IMR-90 (cell line): ENCODE data around the gene FAM98C. TPM values are rescaled to one million over a fixed set of nuclear protein-coding genes. Genes with fewer than 3 reads are reported as not detected.

ENCODE experiments used
- ATAC-seq: fragments of 200-7000 bp; cut with Tn5 transposase; 2 replicates; pipeline ENCODE4 v1.9.1; 2020; ENCODE audit warnings: low read depth, mild to moderate bottlenecking, moderate library complexity
- BruUV-seq: library from RNA; stranded (reverse); fragments of 400-500 nt; replicated peaks from 2 replicates; lab custom pipeline; 2021; lab: Mats Ljungman, UMichigan
- CTCF ChIA-PET: fragments of 300-600 bp; formaldehyde crosslinking; extraction: SDS; loops from one replicate; lab custom pipeline; 2021; ENCODE audit warnings: antibody characterized with exemption; lab: Yijun Ruan, JAX
- POLR2A ChIA-PET: fragments of 300-600 bp; sonication (Branson Sonifier 250); formaldehyde crosslinking; loops from one replicate; lab custom pipeline; 2022; ENCODE audit warnings: antibody characterized with exemption; ENCODE audit not compliant: unreplicated experiment; lab: Charles Lee
- DNase-seq: peaks from one replicate; pipeline ENCODE4 v3.0.0; 2013
- H2AFZ ChIP-seq: replicated peaks from 2 replicates; pipeline ENCODE3; 2013; ENCODE audit warnings: low read length, mild to moderate bottlenecking; ENCODE audit not compliant: poor library complexity
- H2AK5ac ChIP-seq: 2 replicates; pipeline ENCODE4 v1.6.1; 2013; ENCODE audit warnings: low read depth, low read length, inconsistent platforms
- H2AK9ac ChIP-seq: replicated peaks from 2 replicates; pipeline ENCODE3; 2013; ENCODE audit warnings: mild to moderate bottlenecking, low read depth, low read length, moderate library complexity; ENCODE audit not compliant: poor library complexity
- H2BK120ac ChIP-seq: 2 replicates; pipeline ENCODE4 v1.6.1; 2013; ENCODE audit warnings: low read depth, low read length, inconsistent platforms
- H2BK15ac ChIP-seq: 3 replicates; pipeline ENCODE4 v1.6.1; 2013; ENCODE audit warnings: low read depth, low read length, inconsistent platforms
- H2BK20ac ChIP-seq: 2 replicates; pipeline ENCODE4 v1.6.1; 2013; ENCODE audit warnings: low read depth, mild to moderate bottlenecking, inconsistent platforms, low read length, moderate library complexity
- H2BK5ac ChIP-seq: 2 replicates; pipeline ENCODE4 v1.6.1; 2013; ENCODE audit warnings: mild to moderate bottlenecking, low read depth, low read length, inconsistent platforms; ENCODE audit not compliant: poor library complexity, severe bottlenecking
- H3K14ac ChIP-seq: replicated peaks from 2 replicates; pipeline ENCODE4 v1.6.1; 2013; ENCODE audit warnings: low read depth, low read length, inconsistent platforms
- H3K18ac ChIP-seq: 2 replicates; pipeline ENCODE4 v1.6.1; 2013; ENCODE audit warnings: low read depth, low read length, control low read depth
- H3K23ac ChIP-seq: 2 replicates; pipeline ENCODE4 v1.6.1; 2013; ENCODE audit warnings: low read depth, low read length, inconsistent platforms
- H3K27ac ChIP-seq: 2 replicates; pipeline ENCODE4 v1.5.1; 2013; ENCODE audit warnings: mild to moderate bottlenecking, control low read depth, low read length; ENCODE audit not compliant: insufficient read depth
- H3K27me3 ChIP-seq: 2 replicates; pipeline ENCODE4 v1.6.1; 2013; ENCODE audit warnings: low read length; ENCODE audit not compliant: control insufficient read depth, insufficient read depth
- H3K36me3 ChIP-seq: 2 replicates; pipeline ENCODE4 v1.6.1; 2013; ENCODE audit warnings: low read length, mixed read lengths; ENCODE audit not compliant: control insufficient read depth, insufficient read depth
- H3K4ac ChIP-seq: 2 replicates; pipeline ENCODE4 v1.6.1; 2013; ENCODE audit warnings: low read depth, low read length, inconsistent platforms
- H3K4me1 ChIP-seq: 2 replicates; pipeline ENCODE4 v1.6.1; 2013; ENCODE audit warnings: low read length, mixed read lengths; ENCODE audit not compliant: control insufficient read depth, insufficient read depth
- H3K4me2 ChIP-seq: 2 replicates; pipeline ENCODE4 v1.6.1; 2013; ENCODE audit warnings: low read depth, mild to moderate bottlenecking, control low read depth, low read length, moderate library complexity
- H3K4me3 ChIP-seq: 2 replicates; pipeline ENCODE4 v1.5.1; 2013; ENCODE audit warnings: low read depth, mild to moderate bottlenecking, control low read depth, low read length, moderate library complexity; ENCODE audit not compliant: insufficient read depth
- H3K56ac ChIP-seq: 2 replicates; pipeline ENCODE4 v1.6.1; 2013; ENCODE audit warnings: low read length, inconsistent platforms; ENCODE audit not compliant: insufficient read depth; ENCODE audit errors: extremely low read depth
- H3K79me1 ChIP-seq, 2 experiments: 2 replicates each; pipeline ENCODE4 v1.6.1; 2013; ENCODE audit warnings: low read length in 2 of 2, inconsistent platforms in 1 of 2, low read depth in 1 of 2
- H3K9ac ChIP-seq: 2 replicates; pipeline ENCODE4 v1.6.1; 2013; ENCODE audit warnings: low read depth, low read length, control low read depth
- H3K9me1 ChIP-seq: 2 replicates; pipeline ENCODE4 v1.6.1; 2013; ENCODE audit warnings: low read length, inconsistent platforms; ENCODE audit not compliant: insufficient read depth
- H3K9me3 ChIP-seq: 2 replicates; pipeline ENCODE4 v1.6.1; 2013; ENCODE audit warnings: low read length; ENCODE audit not compliant: control insufficient read depth, insufficient read depth
- H4K20me1 ChIP-seq: 2 replicates; pipeline ENCODE4 v1.6.1; 2013; ENCODE audit warnings: low read length, inconsistent platforms; ENCODE audit not compliant: insufficient read depth
- H4K5ac ChIP-seq: 2 replicates; pipeline ENCODE4 v1.6.1; 2013; ENCODE audit warnings: mild to moderate bottlenecking, low read depth, low read length, control low read depth
- H4K8ac ChIP-seq, 2 experiments: 2 replicates each; pipeline ENCODE4 v1.6.1; 2013; ENCODE audit warnings: low read depth in 2 of 2, low read length in 2 of 2, control low read depth in 1 of 2, inconsistent platforms in 1 of 2
- H4K91ac ChIP-seq: 2 replicates; pipeline ENCODE4 v1.6.1; 2013; ENCODE audit warnings: low read depth, low read length, inconsistent platforms; ENCODE audit not compliant: insufficient read depth
- BHLHE40 ChIP-seq: fragments of 150-350 bp; IDR thresholded peaks from 2 replicates; pipeline ENCODE4 v1.6.1; 2016; ENCODE audit warnings: mild to moderate bottlenecking, low read depth, low read length
- CEBPB ChIP-seq: IDR thresholded peaks from 2 replicates; pipeline ENCODE4 v1.6.1; 2012; ENCODE audit warnings: low read depth, low read length, improper control_type of control experiment
- CHD1 ChIP-seq: IDR thresholded peaks from 2 replicates; pipeline ENCODE4 v1.6.1; 2012; ENCODE audit warnings: low read depth, low read length, improper control_type of control experiment
- CTCF ChIP-seq: conservative IDR thresholded peaks from 2 replicates; pipeline ENCODE4 v1.5.1; 2012; ENCODE audit warnings: mild to moderate bottlenecking, low read depth, low read length, improper control_type of control experiment
- FOS ChIP-seq: fragments of 150-350 bp; IDR thresholded peaks from 2 replicates; pipeline ENCODE4 v1.6.1; 2016; ENCODE audit warnings: low read depth, low read length
- MAFK ChIP-seq: IDR thresholded peaks from 2 replicates; pipeline ENCODE4 v1.6.1; 2012; ENCODE audit warnings: low read depth, low read length, improper control_type of control experiment
- MAZ ChIP-seq: IDR thresholded peaks from 2 replicates; pipeline ENCODE4 v1.6.1; 2012; ENCODE audit warnings: low read depth, mild to moderate bottlenecking, low read length, improper control_type of control experiment, moderate library complexity, borderline replicate concordance
- MXI1 ChIP-seq: IDR thresholded peaks from 2 replicates; pipeline ENCODE4 v1.6.1; 2012; ENCODE audit warnings: low read depth, mild to moderate bottlenecking, low read length, moderate library complexity, borderline replicate concordance
- NFE2L2 ChIP-seq: fragments of 150-350 bp; IDR thresholded peaks from 2 replicates; pipeline ENCODE4 v1.6.1; 2016; ENCODE audit warnings: low read depth, mild to moderate bottlenecking, low read length
- POLR2A ChIP-seq: IDR thresholded peaks from 2 replicates; pipeline ENCODE4 v1.6.1; 2012; ENCODE audit warnings: mild to moderate bottlenecking, low read depth, low read length
- RAD21 ChIP-seq: IDR thresholded peaks from 2 replicates; pipeline ENCODE4 v1.6.1; 2012; ENCODE audit warnings: low read length, improper control_type of control experiment
- RCOR1 ChIP-seq: IDR thresholded peaks from 2 replicates; pipeline ENCODE4 v1.6.1; 2012; ENCODE audit warnings: mild to moderate bottlenecking, low read length, improper control_type of control experiment; ENCODE audit not compliant: insufficient replicate concordance
- RFX5 ChIP-seq: IDR thresholded peaks from 2 replicates; pipeline ENCODE4 v1.8.0; 2012; ENCODE audit warnings: low read depth, mild to moderate bottlenecking, low read length, moderate library complexity
- SMC3 ChIP-seq: fragments of 150-350 bp; IDR thresholded peaks from 2 replicates; pipeline ENCODE4 v1.6.1; 2016; ENCODE audit warnings: low read depth, mild to moderate bottlenecking, antibody characterized with exemption, low read length, moderate library complexity
- WGBS, 2 experiments: methylation state at CpG; one replicate each; pipeline versions ENCODE4 v1.1.5 to v1.1.7; 2013; ENCODE audit warnings: missing lambda C conversion rate in 2 of 2; ENCODE audit not compliant: insufficient read length in 1 of 2; ENCODE audit errors: extremely low coverage in 2 of 2; 5-methylcytosine and 5-hydroxymethylcytosine counted together
- dilution Hi-C: fragments of 300-500 bp; cut with HindIII; formaldehyde crosslinking; loops from one replicate; pipeline ENCODE4 v1.14.3; 2018; ENCODE audit warnings: low sequenced_read_pairs; ENCODE audit not compliant: unreplicated experiment
- in situ Hi-C: fragments of 300-500 bp; cut with MboI; formaldehyde crosslinking; loops from 3 replicates; pipeline ENCODE4 v1.14.3; 2019; ENCODE audit warnings: low sequenced_read_pairs, inconsistent platforms, mixed read lengths
- intact Hi-C: fragments of 100-400 bp; cut with micrococcal nuclease; formaldehyde crosslinking; loops from 2 replicates; pipeline ENCODE4 v1.10.0; 2022
- polyA plus RNA-seq, 3 experiments: library from polyadenylated mRNA; depleted of rRNA; stranded (reverse); fragments of >200 nt; gene quantifications; 2 replicates each; pipeline ENCODE4 v1.2.3, GENCODE V29; 2012; ENCODE audit warnings: low replicate concordance in 1 of 3
- total RNA-seq: library from RNA; depleted of rRNA; stranded (reverse); fragments of >200 nt; gene quantifications from 2 replicates; pipeline ENCODE4 v1.2.3, GENCODE V29; 2012
- TF ChIP-seq, protein P1 (sequence below): fragments of 150-350 bp; IDR thresholded peaks from 2 replicates; pipeline ENCODE4 v1.6.1; 2016; ENCODE audit warnings: low read depth, mild to moderate bottlenecking, low read length, moderate library complexity, borderline replicate concordance
- TF ChIP-seq, protein P2 (sequence below): fragments of 150-350 bp; IDR thresholded peaks from 2 replicates; pipeline ENCODE4 v1.6.1; 2017; ENCODE audit warnings: mild to moderate bottlenecking, antibody characterized with exemption, low read length, low read depth

Gene FAM98C
- total and polyA plus RNA-seq, 2 of the 4 experiments (the other 2 are of a cell fraction): 3.6 to 17.9 TPM

GRCh38 chr19:38437295-38437694 lies 34.4 kb downstream of the FAM98C start:
- H3K9ac ChIP-seq: no peak overlapping the region

More at GRCh38 chr19:38437295-38437694, 34.4 kb downstream of the FAM98C start:
- H3K79me1 ChIP-seq: no peaks in the 10 kb centered on the region
- no TSS peak for BruUV-seq
- no peaks in the 10 kb centered on the region for H3K4me1 ChIP-seq
- H4K91ac ChIP-seq: no peak overlapping the region
- no peaks in the 10 kb centered on the region for H3K9me3 ChIP-seq
- H4K8ac ChIP-seq: no peak overlapping the region
- no peak overlapping the region for H3K56ac ChIP-seq
- no peak overlapping the region for H3K4me2 ChIP-seq
- no peak overlapping the region for H2BK120ac ChIP-seq
- H3K27ac ChIP-seq: no peak overlapping the region
- H3K9me1 ChIP-seq: no peaks in the 10 kb centered on the region
- no peaks in the 10 kb centered on the region for H4K20me1 ChIP-seq
- H4K5ac ChIP-seq: no peak overlapping the region
- DNase-seq (no peak), ATAC-seq (no peak)
- H3K4ac ChIP-seq: no peak overlapping the region
- ChIA-PET CTCF (no interaction called here), POLR2A (no interaction called here)
- peaks cover 17% of the 10 kb centered on the region for H3K27me3 ChIP-seq
- no peak overlapping the region for H3K14ac ChIP-seq
- in situ Hi-C loops: no loop called here
- no peak overlapping the region for H2AFZ ChIP-seq
- dilution Hi-C loops: no loop called here
- no peak overlapping the region for H3K4me3 ChIP-seq
- TF ChIP-seq CTCF (no peak), NFE2L2 (no peak), CHD1 (no peak), MAZ (no peak), RAD21 (no peak), MXI1 (no peak), SMC3 (no peak), BHLHE40 (no peak), CEBPB (no peak), RCOR1 (no peak), POLR2A (no peak), FOS (no peak), RFX5 (no peak), MAFK (no peak)
- TF ChIP-seq, protein P1, sequence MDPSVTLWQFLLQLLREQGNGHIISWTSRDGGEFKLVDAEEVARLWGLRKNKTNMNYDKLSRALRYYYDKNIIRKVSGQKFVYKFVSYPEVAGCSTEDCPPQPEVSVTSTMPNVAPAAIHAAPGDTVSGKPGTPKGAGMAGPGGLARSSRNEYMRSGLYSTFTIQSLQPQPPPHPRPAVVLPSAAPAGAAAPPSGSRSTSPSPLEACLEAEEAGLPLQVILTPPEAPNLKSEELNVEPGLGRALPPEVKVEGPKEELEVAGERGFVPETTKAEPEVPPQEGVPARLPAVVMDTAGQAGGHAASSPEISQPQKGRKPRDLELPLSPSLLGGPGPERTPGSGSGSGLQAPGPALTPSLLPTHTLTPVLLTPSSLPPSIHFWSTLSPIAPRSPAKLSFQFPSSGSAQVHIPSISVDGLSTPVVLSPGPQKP: no peak
- TF ChIP-seq, protein P2, sequence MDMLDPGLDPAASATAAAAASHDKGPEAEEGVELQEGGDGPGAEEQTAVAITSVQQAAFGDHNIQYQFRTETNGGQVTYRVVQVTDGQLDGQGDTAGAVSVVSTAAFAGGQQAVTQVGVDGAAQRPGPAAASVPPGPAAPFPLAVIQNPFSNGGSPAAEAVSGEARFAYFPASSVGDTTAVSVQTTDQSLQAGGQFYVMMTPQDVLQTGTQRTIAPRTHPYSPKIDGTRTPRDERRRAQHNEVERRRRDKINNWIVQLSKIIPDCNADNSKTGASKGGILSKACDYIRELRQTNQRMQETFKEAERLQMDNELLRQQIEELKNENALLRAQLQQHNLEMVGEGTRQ: no peak
- H2BK15ac ChIP-seq: no peak overlapping the region
- no peak overlapping the region for H2BK20ac ChIP-seq
- H3K18ac ChIP-seq: no peak overlapping the region
- H3K36me3 ChIP-seq: no peaks in the 10 kb centered on the region
- no peak overlapping the region for H2AK9ac ChIP-seq
- no peak overlapping the region for H2BK5ac ChIP-seq
- 100% methylated on average over 2 of the region's 6 CpGs; no CpG with 5 or more reads in 1 of the 2 experiments for WGBS, 2 experiments
- H3K23ac ChIP-seq: no peak overlapping the region
- no peak overlapping the region for H2AK5ac ChIP-seq
- intact Hi-C loops: no loop called here
